ENCODE results near the gene SYNGR3.

Gene SYNGR3

DNA sequence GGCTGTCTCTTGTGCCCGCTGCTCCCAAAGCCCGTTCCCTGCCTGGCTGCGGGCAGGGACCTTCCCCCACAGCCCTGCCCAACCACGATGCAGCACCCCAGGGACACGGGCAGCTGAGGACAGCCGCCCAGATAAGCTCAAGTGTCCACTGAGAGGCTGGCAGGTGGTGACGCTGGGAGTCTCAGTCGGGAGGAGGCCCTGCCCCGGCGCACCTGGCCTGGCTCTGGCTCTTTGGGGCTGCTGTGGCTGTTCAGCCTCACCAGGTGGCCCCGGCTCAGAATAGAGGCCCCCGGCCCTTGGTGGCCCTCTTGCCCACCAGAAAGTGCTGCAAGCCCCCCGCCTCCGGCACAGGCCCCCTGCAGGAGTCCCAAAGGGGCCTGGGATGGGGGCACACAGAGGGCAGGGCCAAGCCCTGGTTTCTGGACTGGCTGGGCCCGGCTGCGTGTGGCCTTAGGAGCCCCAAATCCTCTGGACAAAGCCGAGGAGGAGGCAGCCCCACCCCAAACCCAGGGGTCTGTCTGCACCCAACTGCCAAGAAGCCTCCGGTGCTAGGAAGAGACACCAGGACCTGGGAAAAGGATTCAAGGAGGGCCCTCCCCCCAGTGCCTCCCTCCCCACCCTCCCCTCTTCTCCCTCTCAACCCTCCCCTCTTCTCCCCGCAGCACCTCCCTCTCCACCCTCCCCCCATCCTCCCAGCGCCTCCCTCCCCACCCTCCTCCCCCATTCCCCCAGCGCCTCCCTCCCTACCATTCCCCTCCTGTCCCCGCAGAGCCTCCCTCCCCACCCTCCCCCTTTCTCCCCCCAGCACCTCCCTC, 52.6 kb downstream of the SYNGR3 start:
- Histone ChIP-seq H2AFZ (ENCODE audit: low read depth, low read length, severe bottlenecking) (no peak overlapping the region), H3K4me3 (ENCODE audit: insufficient read depth, low read length, poor library complexity, severe bottlenecking) (no peak overlapping the region), H3K9ac (ENCODE audit: low read length) (no peak overlapping the region), H3F3A (ENCODE audit: insufficient read depth) (no peaks in the 10 kb centered on the region), H3K9me3 (ENCODE audit: insufficient read depth, low read length) (no peaks in the 10 kb centered on the region), H3K9me2 (replicated peaks; ENCODE audit: insufficient read depth, low read length) (no peaks in the 10 kb centered on the region), H3K27me3 (ENCODE audit: low read length) (no peaks in the 10 kb centered on the region), H3K79me2 (ENCODE audit: insufficient read depth, low read length) (peaks cover 5% of the 10 kb centered on the region; the same call in 1 of the 2 replicates), H3K4me2 (ENCODE audit: low read depth, low read length, poor library complexity, severe bottlenecking) (no peak overlapping the region), H3K36me3 (ENCODE audit: low read length) (no peaks in the 10 kb centered on the region), H3K27ac (ENCODE audit: low read depth, low read length) (no peak overlapping the region), H4K20me1 (ENCODE audit: low read depth, low read length) (no peaks in the 10 kb centered on the region)
- TF ChIP-seq, protein P1, sequence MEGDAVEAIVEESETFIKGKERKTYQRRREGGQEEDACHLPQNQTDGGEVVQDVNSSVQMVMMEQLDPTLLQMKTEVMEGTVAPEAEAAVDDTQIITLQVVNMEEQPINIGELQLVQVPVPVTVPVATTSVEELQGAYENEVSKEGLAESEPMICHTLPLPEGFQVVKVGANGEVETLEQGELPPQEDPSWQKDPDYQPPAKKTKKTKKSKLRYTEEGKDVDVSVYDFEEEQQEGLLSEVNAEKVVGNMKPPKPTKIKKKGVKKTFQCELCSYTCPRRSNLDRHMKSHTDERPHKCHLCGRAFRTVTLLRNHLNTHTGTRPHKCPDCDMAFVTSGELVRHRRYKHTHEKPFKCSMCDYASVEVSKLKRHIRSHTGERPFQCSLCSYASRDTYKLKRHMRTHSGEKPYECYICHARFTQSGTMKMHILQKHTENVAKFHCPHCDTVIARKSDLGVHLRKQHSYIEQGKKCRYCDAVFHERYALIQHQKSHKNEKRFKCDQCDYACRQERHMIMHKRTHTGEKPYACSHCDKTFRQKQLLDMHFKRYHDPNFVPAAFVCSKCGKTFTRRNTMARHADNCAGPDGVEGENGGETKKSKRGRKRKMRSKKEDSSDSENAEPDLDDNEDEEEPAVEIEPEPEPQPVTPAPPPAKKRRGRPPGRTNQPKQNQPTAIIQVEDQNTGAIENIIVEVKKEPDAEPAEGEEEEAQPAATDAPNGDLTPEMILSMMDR (IDR thresholded peaks at IDR 0.05; ENCODE audit: insufficient read depth, low read length, poor library complexity, severe bottlenecking), result no peak

DNA sequence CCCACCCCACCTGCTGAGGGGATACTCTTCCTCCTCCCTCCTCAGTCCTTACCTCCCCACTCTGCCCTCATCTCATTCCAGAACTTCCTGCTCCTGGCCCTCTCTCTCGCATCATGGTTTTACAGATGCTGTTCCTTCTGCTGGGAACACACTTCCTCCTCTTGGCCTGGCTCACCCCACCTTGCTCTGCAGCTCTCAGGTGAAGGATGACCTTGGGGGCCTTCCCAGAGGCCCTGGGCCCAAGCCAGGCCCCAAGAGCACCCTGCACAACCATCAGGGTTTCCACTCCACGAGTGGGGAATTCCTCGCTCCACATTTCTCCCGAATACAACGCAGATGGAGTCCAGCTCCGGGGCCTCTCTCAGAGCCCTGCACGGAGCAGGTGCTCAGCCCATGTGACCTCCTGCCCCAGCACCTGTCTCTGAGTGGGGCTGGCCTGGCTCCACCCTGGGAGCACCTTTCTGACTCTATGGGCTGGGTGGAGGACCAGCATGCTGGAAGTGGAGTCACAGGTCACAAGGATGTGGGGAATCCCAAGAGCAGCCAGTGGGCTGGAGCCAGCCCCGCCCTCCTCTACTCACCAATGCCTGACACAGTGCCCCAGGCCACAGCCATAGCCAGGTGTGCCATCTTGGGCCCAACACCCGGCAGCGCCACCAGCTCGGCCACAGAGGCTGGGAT, 53.4 kb downstream of the SYNGR3 start:
- Histone ChIP-seq H3K9ac (ENCODE audit: low read length) (no peak overlapping the region), H3K27ac (ENCODE audit: low read depth, low read length) (no peak overlapping the region), H3K4me2 (ENCODE audit: low read depth, low read length, poor library complexity, severe bottlenecking) (no peak overlapping the region)

More for the DNA sequence above, 53.4 kb downstream of the SYNGR3 start:
- Histone ChIP-seq H3K9me3 (ENCODE audit: insufficient read depth, low read length) (no peaks in the 10 kb centered on the region), H3K4me3 (ENCODE audit: insufficient read depth, low read length, poor library complexity, severe bottlenecking) (no peak overlapping the region), H3K9me2 (replicated peaks; ENCODE audit: insufficient read depth, low read length) (no peaks in the 10 kb centered on the region), H4K20me1 (ENCODE audit: low read depth, low read length) (no peaks in the 10 kb centered on the region), H3K36me3 (ENCODE audit: low read length) (no peaks in the 10 kb centered on the region), H3K27me3 (ENCODE audit: low read length) (no peaks in the 10 kb centered on the region), H2AFZ (ENCODE audit: low read depth, low read length, severe bottlenecking) (no peak overlapping the region), H3F3A (ENCODE audit: insufficient read depth) (no peaks in the 10 kb centered on the region), H3K79me2 (ENCODE audit: insufficient read depth, low read length) (peaks cover 5% of the 10 kb centered on the region; the same call in 1 of the 2 replicates)
- TF ChIP-seq, protein P1 (IDR thresholded peaks at IDR 0.05; ENCODE audit: insufficient read depth, low read length, poor library complexity, severe bottlenecking), result no peak
- no peak for TF ChIP-seq EZH2phosphoT487 (conservative IDR thresholded peaks at IDR 0.05; ENCODE audit: low read length)

All from SU-DHL-6 (cell line).